Fibroblast of skin of left quadriceps (primary cell): ENCODE results near the gene SAGE1.
"Not testable (repeated sequence)": the region's sequence is repeated elsewhere in the genome, so short reads cannot be mapped to it uniquely, and the experiment has no call there.

Experiments
- DNase-seq, 2 experiments: peaks; one replicate each; pipeline ENCODE4 v3.0.0-alpha.2; 2013; ENCODE audit warnings: low read depth in 2 of 2

Gene SAGE1, protein sequence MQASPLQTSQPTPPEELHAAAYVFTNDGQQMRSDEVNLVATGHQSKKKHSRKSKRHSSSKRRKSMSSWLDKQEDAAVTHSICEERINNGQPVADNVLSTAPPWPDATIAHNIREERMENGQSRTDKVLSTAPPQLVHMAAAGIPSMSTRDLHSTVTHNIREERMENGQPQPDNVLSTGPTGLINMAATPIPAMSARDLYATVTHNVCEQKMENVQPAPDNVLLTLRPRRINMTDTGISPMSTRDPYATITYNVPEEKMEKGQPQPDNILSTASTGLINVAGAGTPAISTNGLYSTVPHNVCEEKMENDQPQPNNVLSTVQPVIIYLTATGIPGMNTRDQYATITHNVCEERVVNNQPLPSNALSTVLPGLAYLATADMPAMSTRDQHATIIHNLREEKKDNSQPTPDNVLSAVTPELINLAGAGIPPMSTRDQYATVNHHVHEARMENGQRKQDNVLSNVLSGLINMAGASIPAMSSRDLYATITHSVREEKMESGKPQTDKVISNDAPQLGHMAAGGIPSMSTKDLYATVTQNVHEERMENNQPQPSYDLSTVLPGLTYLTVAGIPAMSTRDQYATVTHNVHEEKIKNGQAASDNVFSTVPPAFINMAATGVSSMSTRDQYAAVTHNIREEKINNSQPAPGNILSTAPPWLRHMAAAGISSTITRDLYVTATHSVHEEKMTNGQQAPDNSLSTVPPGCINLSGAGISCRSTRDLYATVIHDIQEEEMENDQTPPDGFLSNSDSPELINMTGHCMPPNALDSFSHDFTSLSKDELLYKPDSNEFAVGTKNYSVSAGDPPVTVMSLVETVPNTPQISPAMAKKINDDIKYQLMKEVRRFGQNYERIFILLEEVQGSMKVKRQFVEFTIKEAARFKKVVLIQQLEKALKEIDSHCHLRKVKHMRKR

DNA sequence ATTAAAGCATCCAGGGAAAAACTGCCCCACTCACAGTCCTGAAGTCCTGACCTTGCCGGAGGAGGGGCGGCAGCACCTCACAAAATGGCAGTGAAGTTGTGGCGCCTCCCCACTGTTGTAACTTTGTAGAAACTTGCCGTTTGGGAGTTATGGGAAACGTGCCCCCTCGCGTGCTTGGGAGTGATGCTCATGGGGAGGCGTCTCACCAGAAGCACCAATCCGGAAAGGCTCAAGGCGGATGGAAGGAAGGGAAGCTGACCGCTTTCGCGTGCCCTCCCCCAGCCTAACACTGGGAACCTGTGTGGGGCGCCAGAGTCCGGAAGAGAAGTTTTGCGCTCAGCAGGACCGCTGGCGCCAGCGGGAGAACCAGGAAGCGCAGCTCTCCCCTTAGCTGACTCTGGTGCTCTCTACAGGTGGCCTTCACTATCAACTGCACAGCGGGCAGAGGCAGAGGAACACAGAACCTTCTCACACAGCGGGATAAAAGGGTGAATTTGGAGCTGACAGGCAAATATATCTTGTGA lies at the start of gene SAGE1, which contains the start of gene CT45A10:
TSS of gene SAGE1 (plus strand) at position 423 of the 524 bp plus-strand sequence. CDS start 2,527 bp downstream, outside the sequence.
TSS of gene CT45A10 (minus strand) at position 151 of the 524 bp plus-strand sequence. CDS start 8,100 bp downstream, outside the sequence.
- DNase-seq = no peak

DNA sequence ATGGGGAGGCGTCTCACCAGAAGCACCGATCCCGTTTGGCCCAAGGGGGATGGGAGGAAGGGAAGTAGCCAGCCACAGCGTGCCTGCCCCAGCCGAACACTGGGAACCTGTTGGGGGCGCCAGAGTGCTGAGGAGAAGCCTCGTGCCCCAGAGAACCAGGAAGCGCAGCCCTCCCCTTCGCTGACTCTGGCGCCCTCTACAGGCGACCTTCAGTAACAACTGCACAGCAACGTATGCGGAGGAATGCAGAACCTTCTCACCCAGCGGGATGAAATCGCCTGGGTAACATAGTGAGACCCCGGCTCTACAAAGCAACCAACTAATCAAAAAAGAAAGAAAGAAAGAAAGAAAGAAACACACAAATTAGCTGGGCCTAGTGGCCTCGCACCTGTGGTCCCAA lies 39.1 kb upstream of the SAGE1 start, which contains the start of gene CT45A8:
TSS of gene CT45A8 (minus strand) at position 101 of the 400 bp plus-strand sequence. CDS start 3,755 bp downstream, outside the sequence.
- DNase-seq = not testable (repeated sequence)

DNA sequence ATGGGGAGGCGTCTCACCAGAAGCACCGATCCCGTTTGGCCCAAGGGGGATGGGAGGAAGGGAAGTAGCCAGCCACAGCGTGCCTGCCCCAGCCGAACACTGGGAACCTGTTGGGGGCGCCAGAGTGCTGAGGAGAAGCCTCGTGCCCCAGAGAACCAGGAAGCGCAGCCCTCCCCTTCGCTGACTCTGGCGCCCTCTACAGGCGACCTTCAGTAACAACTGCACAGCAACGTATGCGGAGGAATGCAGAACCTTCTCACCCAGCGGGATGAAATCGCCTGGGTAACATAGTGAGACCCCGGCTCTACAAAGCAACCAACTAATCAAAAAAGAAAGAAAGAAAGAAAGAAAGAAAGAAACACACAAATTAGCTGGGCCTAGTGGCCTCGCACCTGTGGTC lies 21.8 kb upstream of the SAGE1 start, which contains the start of gene CT45A9:
TSS of gene CT45A9 (minus strand) at position 101 of the 400 bp plus-strand sequence. CDS start 3,751 bp downstream, outside the sequence.
- DNase-seq = not testable (repeated sequence)

DNA sequence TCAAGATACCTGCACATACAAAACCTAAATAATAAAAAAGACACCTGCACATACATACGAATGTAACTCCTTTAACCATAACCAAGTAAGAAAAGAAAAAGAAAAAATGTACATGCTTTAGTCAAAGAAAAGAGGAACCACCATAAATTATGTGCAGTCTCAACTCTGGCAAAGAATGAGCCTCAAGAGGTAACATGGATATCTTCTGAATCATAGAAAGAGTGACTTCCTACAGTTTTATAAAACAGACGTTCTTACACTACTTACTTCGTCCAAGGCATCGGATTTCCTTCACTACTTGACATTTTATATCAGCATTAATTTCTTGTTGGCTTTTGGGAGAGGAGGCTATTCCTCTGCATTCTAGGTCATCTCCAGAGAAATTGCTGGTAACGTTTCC lies 10.8 kb upstream of the SAGE1 start:
- not testable (repeated sequence) for DNase-seq

DNA sequence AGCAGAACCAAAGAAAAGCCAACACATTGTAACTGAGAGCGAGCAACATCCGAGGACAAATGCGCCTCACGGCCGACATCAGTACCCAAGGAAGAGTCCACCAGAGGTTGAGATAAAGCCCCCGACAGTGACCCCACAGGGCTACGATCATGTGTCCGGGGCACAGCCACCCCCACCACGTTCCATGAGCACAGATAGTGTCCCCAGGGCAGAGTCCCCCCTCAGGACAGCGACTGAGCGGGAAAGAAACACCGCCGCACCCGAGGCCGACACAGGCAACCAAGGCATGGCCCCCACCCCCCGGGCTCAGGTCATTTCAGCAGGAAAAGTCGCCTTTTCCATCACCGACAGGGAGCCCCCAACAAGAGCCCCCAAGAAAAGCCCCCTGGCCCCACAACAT lies 5.3 kb upstream of the SAGE1 start:
- DNase-seq = not testable (repeated sequence)

DNA sequence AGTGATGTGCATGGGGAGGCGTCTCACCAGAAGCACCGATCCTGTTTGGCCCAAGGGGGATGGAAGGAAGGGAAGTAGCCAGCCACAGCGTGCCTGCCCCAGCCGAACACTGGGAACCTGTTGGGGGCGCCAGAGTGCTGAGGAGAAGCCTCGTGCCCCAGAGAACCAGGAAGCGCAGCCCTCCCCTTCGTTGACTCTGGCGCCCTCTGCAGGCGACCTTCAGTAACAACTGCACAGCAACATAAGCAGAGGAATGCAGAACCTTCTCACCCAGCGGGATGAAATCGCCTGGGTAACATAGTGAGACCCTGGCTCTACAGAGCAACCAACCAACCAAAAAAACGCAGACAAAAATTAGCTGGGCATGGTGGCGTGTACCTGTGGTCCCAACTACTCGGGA lies 4.5 kb upstream of the SAGE1 start:
- not testable (repeated sequence) for DNase-seq

DNA sequence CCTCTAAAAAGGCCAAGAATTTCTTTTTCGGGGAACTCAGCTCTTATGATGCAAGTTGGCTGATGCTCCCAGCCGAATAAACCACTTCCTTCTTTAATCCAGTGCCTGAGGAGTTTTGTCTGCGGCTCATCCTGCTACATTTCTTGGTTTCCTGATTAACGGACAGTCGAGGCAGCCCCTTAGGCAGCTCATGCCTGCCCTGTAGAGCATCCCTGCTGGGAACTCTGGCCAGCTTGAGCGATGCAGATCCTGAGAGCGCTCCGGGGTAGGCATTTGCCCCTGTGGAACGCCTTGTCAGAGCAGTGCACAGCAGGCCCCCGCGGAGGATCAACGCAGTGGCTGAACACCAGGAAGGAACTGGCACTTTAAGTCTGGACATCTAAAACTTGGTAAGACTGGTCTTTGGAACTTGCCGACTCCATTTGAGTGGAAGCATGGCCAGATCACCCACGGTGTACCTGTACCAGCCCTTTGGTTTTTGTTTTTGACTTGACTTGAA lies 3.4 kb upstream of the SAGE1 start:
- no peak for DNase-seq

DNA sequence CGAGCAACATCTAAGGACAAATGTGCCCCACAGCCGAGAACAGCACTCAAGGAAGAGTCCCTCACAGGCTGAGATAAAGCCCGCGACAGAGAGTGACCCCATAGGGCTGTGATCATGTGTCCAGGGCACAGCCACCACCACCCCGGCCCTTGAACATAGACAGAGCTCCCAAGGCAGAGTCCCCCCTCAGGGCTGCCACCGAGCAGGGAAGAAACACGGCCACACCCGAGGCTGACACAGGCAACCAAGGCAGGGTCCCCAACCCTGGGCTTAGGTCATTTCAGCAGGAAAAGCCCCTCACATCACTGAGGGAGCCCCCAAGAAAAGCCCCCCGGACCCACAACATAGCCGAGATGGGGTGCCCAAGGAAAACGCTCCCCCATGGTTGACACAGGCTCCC lies 735 bp upstream of the SAGE1 start:
- no peak for DNase-seq

DNA sequence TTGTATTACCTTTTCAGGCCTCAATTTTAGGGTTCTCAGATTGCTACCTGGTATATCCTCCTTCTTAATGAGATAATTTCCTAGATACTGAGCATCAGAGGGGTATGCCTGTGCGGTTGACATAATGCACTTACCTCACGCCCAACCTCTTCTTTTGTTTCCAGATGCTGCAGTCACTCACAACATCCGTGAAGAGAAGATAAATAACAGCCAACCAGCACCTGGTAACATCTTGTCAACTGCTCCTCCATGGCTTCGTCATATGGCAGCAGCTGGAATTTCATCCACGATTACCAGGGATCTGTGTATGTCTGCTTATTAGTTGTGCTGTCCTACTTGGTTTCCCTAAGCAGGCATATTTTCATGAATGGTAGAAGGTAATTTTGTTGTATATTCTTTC lies 16.7 kb downstream of the SAGE1 start:
- no peak for DNase-seq

DNA sequence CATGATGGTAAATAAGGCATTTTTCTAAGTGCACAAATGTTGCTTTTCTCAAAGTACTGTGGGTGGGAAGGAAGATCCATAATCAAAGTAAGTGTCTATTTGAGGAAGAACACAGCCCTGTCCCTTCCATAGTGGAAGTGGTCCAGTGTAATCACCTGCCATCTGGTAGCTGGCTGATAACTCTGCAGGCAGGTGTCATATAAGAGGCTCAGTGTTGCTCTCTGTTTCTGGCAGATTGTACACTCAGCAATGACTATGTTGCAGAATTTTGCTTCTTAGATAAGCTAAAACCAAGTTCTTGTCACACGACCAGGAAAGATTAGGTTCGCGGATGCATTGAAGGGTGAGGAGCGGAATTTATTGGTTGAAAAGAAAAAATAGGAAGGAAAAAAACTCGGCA lies 20.9 kb downstream of the SAGE1 start:
- no peak for DNase-seq

DNA sequence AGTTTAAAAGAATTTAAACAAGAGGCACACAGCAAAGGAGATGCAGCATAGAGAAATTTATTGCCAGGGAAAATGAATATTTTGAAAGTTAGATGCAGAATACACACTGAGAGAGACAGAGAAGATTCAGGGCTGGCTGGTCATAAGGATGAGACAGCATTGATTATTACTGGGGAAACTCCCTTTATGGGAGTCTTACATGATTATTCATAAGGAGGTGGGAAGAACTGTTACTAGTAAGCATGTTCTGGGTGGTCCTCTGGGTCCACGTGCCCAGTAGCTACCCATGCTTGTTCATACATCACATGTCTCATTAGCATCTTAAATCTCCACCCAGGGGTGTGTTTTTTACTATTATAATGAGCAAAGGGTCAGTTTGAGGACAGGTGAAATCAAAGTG lies 27.0 kb downstream of the SAGE1 start:
- DNase-seq = not testable (repeated sequence)

DNA sequence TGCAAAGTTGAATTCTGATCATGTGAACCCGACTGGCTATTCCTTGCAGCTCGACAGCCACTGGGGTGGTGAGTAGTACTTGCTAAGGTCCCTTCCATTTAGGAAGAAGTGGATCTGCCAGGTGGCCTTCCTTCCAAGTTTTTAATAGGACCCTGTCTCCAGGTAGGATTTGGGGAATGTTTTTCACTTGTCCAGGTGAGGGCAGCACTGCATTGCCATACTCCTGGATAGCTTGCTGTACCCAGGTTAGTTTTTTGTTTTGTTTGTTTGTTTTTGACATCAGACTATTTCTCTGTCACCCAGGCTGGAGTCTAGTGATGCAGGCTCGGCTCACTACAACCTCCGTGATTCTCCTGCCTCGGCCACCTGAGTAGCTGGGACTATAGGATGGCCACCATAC lies 29.8 kb downstream of the SAGE1 start:
- no peak for DNase-seq

DNA sequence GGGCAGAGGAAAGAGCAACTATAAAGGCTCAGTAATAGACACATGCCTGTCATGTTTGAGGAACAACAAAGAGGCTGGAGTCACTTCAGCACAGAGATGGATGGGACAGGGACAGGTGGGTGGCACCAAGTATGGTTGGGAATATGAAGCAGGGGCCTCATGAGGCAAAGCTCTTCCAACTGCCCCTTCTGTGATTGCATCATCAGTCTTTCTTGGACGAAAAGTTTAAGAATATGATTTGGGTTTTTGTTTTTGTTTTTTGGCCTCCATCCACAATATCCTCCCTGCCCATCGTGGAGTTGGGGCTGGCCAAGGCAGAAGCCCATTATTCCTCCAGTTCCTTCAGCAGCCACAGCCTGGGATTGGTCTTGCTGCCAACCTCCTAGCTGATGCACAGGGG lies 34.4 kb downstream of the SAGE1 start:
- no peak for DNase-seq

DNA sequence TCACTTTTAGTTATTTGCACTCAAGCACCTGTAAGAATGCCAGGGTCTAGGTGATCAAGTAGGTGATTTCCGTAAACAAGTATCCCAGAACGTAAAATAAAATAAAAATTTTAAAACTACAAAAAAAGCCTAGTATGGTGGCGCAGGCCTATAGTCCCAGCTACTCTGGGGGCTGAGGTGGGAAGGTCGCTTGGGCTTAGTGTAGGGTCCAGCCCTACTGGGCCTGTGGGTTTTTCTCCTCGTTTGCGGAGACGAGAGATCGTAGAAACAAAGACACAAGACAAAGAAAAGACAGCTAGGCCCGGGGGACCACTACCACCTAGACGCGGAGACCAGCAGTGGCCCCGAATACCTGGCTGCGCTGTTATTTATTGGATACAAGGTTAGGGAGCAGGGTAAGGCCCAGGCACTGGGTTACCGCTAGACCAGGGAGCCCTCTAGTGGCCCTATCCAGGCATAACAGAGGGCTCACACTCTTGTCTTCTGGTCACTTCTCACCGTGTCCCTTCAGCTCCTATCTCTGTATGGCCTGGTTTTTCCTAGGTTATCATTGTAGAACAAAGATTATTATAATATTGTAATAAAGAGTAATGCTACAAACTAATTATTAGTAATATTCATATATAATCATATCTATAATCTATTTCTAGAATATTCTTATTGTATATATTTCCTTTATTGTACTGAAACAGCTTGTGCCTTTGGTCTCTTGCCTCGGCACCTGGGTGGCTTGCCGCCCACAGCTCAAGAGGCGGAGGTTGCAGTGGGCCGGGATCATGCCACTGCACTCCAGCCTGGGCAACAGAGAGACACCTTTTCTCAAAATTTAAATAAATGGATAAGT lies 38.4 kb downstream of the SAGE1 start:
- DNase-seq = peak; percentile 0

DNA sequence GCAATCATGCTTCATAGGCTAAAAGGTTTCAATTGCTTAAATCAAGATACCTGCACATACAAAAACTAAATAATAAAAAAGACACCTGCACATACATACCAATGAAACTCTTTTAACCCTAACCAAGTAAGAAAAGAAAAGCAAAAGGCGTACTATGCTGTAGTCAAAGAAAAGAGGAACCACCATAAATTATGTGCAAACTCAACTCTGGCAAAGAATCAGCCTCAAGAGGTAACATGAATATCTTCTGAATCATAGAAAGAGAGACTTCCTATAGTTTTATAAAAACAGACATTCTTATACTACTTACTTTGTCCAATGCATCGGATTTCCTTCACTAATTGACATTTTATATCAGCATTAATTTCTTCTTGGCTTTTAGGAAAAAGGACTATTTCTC lies 51.0 kb downstream of the SAGE1 start:
- no peak for DNase-seq

DNA sequence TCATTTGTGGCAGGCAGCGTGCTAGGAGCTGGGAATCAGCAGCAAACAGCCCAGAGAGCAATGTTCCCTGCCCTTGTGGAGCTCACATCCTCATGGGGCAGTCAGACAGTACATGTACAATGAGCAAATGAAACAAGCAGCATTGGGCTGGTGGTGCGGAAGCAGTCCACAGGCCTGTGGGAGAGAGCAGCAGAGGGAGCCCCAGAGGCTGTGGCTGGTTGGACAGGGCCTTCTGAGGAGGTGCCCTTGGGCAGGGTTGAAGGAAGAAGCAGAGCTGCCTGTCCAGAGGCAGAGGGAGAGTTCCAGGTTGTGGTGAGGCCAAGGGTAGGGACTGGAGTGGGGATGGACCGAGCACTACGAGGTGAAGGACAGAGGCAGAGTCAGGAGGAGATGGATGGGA lies 57.8 kb downstream of the SAGE1 start:
- DNase-seq = no peak
